ENCODE data around the gene ATL3.

Gene ATL3

GRCh38 chr11:63623513-63624140 lies 47.5 kb downstream of the ATL3 start:
- TF ChIP-seq CTCF (IDR thresholded peaks at IDR 0.05): no peak

GRCh38 chr11:63622323-63622722 lies 48.9 kb downstream of the ATL3 start:
- TF ChIP-seq CTCF (IDR thresholded peaks at IDR 0.05): no peak

- TF ChIP-seq CTCF (IDR thresholded peaks at IDR 0.05): no peak
Measured at GRCh38 chr11:63621071-63621470, 50.1 kb downstream of the ATL3 start.

- no peak for TF ChIP-seq CTCF (IDR thresholded peaks at IDR 0.05)
Measured at GRCh38 chr11:63619967-63620366, 51.2 kb downstream of the ATL3 start.

- TF ChIP-seq CTCF (IDR thresholded peaks at IDR 0.05): no peak
Measured at GRCh38 chr11:63616953-63617352, 54.2 kb downstream of the ATL3 start.

- TF ChIP-seq CTCF (IDR thresholded peaks at IDR 0.05): no peak
Measured at GRCh38 chr11:63614136-63614671, 57.0 kb downstream of the ATL3 start, which contains the start of gene PLAAT3. PLAAT3 (minus strand) TSS chr11:63614433; CDS start chr11:63614014, 419 bp downstream.

GRCh38 chr11:63613517-63614135 lies 57.5 kb downstream of the ATL3 start:
- no peak for TF ChIP-seq CTCF (IDR thresholded peaks at IDR 0.05)

Data from LNCAP (cell line).